ENCODE data around the gene KLK12.
"Not testable (repeated sequence)": the region's sequence is repeated elsewhere in the genome, so short reads cannot be mapped to it uniquely, and the experiment has no call there.

KLK12 gene

DNA sequence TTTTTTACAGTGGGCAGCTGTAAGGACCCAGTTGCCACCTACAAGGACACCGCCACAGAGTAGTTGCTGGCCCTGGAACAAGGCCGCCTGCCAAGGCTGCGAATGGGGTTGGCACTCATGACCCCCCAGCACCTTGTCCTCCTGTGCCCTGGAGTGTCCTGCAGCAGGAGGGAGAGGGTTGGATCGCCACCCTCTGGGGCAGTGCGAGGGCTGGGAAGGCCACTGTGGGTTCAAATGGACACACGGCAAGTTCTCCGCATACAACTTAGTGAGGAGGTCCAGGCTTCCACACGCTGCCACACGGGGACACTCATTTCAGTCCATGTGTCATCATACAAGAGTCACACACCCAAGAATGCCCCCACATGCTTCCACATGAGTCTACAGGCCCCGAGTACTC, 34.4 kb downstream of the KLK12 start:
- TF ChIP-seq, protein P1, sequence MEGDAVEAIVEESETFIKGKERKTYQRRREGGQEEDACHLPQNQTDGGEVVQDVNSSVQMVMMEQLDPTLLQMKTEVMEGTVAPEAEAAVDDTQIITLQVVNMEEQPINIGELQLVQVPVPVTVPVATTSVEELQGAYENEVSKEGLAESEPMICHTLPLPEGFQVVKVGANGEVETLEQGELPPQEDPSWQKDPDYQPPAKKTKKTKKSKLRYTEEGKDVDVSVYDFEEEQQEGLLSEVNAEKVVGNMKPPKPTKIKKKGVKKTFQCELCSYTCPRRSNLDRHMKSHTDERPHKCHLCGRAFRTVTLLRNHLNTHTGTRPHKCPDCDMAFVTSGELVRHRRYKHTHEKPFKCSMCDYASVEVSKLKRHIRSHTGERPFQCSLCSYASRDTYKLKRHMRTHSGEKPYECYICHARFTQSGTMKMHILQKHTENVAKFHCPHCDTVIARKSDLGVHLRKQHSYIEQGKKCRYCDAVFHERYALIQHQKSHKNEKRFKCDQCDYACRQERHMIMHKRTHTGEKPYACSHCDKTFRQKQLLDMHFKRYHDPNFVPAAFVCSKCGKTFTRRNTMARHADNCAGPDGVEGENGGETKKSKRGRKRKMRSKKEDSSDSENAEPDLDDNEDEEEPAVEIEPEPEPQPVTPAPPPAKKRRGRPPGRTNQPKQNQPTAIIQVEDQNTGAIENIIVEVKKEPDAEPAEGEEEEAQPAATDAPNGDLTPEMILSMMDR (IDR thresholded peaks at IDR 0.05; ENCODE audit: low read depth, low read length), result no peak

DNA sequence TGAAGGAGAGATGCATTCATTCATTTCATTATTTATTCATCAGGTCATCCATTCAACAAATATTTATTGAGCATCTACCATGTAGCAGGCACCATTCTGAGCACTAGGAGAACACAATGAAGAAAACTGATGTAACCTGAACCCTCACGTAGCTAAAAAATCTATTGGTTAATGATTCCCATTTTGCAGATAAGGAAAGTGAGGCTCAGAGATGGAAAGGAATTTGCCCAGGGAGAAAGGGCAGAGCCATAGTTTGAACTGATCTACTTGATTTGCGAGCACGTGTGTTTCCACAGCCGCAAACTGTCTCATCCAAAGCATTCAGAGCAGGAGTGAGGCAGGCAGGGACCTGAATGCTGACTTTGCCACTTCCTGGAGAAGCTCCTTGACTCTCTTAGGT, 36.1 kb downstream of the KLK12 start:
- H3K4me3 ChIP-seq (ENCODE audit: low read depth, low read length), result no peak overlapping the region
- no peak for DNase-seq (ENCODE audit: low read depth, low spot score)
- TF ChIP-seq, protein P1 (IDR thresholded peaks at IDR 0.05; ENCODE audit: low read depth, low read length), result no peak
- in situ Hi-C loops (cut with HindIII; ENCODE audit: low sequenced_read_pairs), result no loop called here

More for the DNA sequence above, 34.4 kb downstream of the KLK12 start:
- in situ Hi-C loops (cut with HindIII; ENCODE audit: low sequenced_read_pairs), result no loop called here
- DNase-seq (ENCODE audit: low read depth, low spot score), result no peak
- H3K4me3 ChIP-seq (ENCODE audit: low read depth, low read length), result no peak overlapping the region

DNA sequence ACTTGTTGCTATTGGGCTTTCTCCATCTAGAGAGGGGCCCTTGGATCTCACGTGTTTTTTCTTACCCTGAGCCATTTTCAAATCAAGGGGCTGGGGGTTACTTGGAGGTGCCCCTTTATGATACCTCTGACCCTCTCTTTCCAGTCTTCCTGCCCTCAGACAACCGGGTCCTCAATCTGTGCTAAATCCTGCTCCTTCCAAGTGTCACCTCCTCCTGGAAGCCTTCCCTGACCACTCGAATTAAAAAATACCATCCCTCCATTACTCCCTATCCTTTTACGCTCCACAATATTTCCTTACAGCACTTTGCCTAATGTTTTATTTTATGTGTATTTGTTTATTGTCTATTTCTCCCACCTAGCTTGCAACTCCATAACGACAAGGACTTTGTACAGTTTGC, 36.7 kb downstream of the KLK12 start:
- in situ Hi-C loops (cut with HindIII; ENCODE audit: low sequenced_read_pairs), result no loop called here
- TF ChIP-seq, protein P1 (IDR thresholded peaks at IDR 0.05; ENCODE audit: low read depth, low read length), result no peak
- no peak for DNase-seq (ENCODE audit: low read depth, low spot score)
- no peak overlapping the region for H3K4me3 ChIP-seq (ENCODE audit: low read depth, low read length)

DNA sequence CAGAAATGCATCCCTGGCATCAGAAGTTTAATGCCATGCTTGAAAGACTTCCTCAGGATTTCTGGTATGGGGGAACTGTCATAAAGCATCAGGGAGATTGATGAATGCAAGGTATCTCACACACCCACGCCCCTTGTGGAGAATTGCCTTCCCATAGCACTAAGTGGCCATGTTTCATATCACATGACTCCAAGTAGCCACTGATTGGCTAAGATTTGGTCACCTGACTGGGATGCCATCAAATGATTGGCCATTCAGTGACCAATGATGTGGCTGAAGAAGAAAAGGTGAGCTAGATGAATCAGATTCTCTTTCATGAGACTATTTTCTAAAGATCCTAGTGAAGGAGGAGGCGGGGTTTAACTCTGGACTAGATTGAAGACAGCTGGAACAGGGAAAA, 40.7 kb downstream of the KLK12 start:
- TF ChIP-seq, protein P1 (IDR thresholded peaks at IDR 0.05; ENCODE audit: low read depth, low read length), result no peak
- no peak for DNase-seq (ENCODE audit: low read depth, low spot score)
- in situ Hi-C loops (cut with HindIII; ENCODE audit: low sequenced_read_pairs), result no loop called here
- H3K4me3 ChIP-seq (ENCODE audit: low read depth, low read length), result no peak overlapping the region

DNA sequence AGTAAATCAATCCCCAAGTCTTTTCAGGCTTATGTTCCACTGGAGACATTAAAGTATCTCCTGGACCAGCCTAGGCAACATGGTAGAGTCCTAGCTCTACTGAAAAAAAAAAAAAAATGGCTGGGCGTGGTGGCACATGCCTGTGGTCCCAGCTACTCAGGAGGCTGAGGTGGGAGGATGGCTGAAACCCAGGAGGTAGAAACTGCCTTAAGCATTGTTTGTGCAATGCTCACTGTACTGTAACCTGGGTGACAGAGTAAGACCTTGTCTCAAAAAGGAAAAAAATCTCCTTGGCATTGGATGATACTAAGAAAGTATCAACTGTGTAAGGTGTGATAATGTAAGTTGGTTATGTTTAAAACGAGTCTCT, 42.2 kb downstream of the KLK12 start:
- no peak overlapping the region for H3K4me3 ChIP-seq (ENCODE audit: low read depth, low read length)
- in situ Hi-C loops (cut with HindIII; ENCODE audit: low sequenced_read_pairs), result no loop called here
- TF ChIP-seq, protein P1 (IDR thresholded peaks at IDR 0.05; ENCODE audit: low read depth, low read length), result no peak
- DNase-seq (ENCODE audit: low read depth, low spot score), result no peak

DNA sequence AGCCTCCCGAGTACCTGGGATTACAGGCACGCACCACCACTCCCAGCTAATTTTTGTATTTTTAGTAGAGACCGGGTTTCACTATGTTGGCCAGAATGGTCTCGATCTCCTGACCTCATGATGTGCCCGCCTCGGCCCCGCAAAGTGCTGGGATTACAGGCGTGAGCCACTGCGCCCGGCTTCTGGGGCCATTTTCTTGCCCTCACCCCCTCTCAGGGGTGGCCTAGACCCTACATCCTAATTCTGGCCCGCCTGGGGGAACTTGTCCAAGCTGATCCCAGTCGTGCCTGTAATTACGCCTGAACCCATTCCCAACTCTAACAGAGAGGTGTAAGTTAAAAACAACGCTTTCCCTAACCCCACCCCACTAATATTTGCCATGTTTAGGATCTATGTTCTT, 50.4 kb downstream of the KLK12 start:
- in situ Hi-C loops (cut with HindIII; ENCODE audit: low sequenced_read_pairs); DNase-seq (ENCODE audit: low read depth, low spot score); H3K4me3 ChIP-seq (ENCODE audit: low read depth, low read length): not testable (repeated sequence)

DNA sequence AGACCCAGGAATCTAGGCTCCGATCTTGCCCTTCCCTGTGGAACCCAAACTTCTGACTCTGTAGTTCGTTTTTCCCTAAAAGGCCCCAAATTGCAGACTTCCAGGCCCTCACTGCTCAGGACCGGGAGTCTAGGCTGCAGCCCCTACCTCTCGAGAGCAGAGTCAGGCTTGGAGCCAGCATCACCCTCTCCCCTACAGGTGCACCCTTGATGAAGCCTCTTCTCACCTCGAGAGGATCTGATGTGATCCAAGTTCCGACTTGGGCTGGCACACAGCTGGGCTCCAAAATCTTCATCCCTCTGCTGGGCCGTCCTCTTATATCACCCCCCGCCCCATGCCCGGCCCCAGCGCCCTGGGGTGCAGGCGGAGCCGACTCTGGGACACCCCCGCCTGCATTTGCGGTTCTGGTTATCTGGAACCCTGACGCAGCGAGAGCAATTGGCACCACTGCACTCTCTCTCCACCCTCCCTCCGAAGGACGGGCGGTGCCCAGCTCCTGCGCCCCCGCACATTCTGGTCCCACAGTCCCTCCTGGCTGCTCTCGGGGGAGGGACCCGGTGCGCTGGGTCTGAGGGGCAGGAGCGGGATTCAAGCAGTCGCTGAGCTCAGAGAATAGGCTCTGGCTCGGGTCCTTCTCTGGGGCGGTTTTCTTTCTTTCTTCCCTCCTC, 51.0 kb downstream of the KLK12 start, which contains the start of gene KLK7:
TSS of gene KLK7 (minus strand) at position 293 of the 668 bp plus-strand sequence. CDS start 1,518 bp downstream, outside the sequence.
- in situ Hi-C loops (cut with HindIII; ENCODE audit: low sequenced_read_pairs), result no loop called here
- DNase-seq (ENCODE audit: low read depth, low spot score), result no peak
- TF ChIP-seq, protein P1 (IDR thresholded peaks at IDR 0.05; ENCODE audit: low read depth, low read length), result no peak
- H3K4me3 ChIP-seq (ENCODE audit: low read depth, low read length), result no peak within 1 kb of the TSS

Measured in astrocyte of the spinal cord (primary cell).